Transverse colon (tissue), 4 donors: ENCODE results near the gene NEK8.

Experiments used
- CTCF ChIP-seq, 5 experiments: fragments of 200-600 bp in 3 of 5; fragments of 450-650 bp in 2 of 5; sonication (generic) in 3 of 5; IDR thresholded peaks; 1 replicate in 2 of 5; 2 replicates in 3 of 5; pipeline ENCODE4 v1.5.1; 2016 to 2017; ENCODE audit warnings: antibody characterized with exemption in 5 of 5, inconsistent platforms in 3 of 5, mild to moderate bottlenecking in 2 of 5, moderate library complexity in 1 of 5
- POLR2AphosphoS5 ChIP-seq, 3 donors: sonication (generic); formaldehyde crosslinking; IDR thresholded peaks; one replicate each; pipeline ENCODE4 v1.6.1; 2016; ENCODE audit warnings: antibody characterized with exemption in 3 of 3

GRCh38 chr17:28723159-28723835 lies 5.3 kb upstream of the NEK8 start:
- TF ChIP-seq CTCF (IDR thresholded peaks at IDR 0.05) (no peak), POLR2AphosphoS5 (IDR thresholded peaks at IDR 0.05) (no peak)
